Renal cortical epithelial cell (primary cell): Measurements from ENCODE around the gene FAM167B. TPM values are rescaled to one million over a fixed set of nuclear protein-coding genes. Genes with fewer than 3 reads are reported as not detected.

ENCODE experiments used
- total RNA-seq: library from RNA; depleted of rRNA; stranded (reverse); fragments of >200 nt; gene quantifications from 2 replicates; pipeline ENCODE4 v1.2.3, GENCODE V29; 2014

The FAM167B gene
- total RNA-seq, 1 donor from 2014 or later, result 0.20 TPM

Other genes starting within 250 kb of the FAM167B start
- 49.0 and 118 TPM in 2 replicates for gene KHDRBS1, start 233.4 kb upstream of the FAM167B start, total RNA-seq
- 3.1 and 4.7 TPM in 2 replicates for gene TMEM39B, start 174.3 kb upstream of the FAM167B start, total RNA-seq
- 43.1 and 67.9 TPM in 2 replicates for gene KPNA6, start 139.2 kb upstream of the FAM167B start, total RNA-seq
- 75.7 and 91.6 TPM in 2 replicates for gene TXLNA, start 67.5 kb upstream of the FAM167B start, total RNA-seq
- 6.9 and 12.7 TPM in 2 replicates for gene CCDC28B, start 46.6 kb upstream of the FAM167B start, total RNA-seq
- gene IQCC, start 41.6 kb upstream of the FAM167B start, total RNA-seq, result 0.87 and 2.1 TPM in 2 replicates
- not detected in 2 replicates for gene DCDC2B, start 38.1 kb upstream of the FAM167B start, total RNA-seq
- gene TMEM234, start 24.9 kb upstream of the FAM167B start, total RNA-seq, result 9.4 and 19.8 TPM in 2 replicates
- 283 and 504 TPM in 2 replicates for gene EIF3I, start 24.8 kb upstream of the FAM167B start, total RNA-seq
- 0.10 and 0.69 TPM in 2 replicates for gene LCK, start 4.0 kb downstream of the FAM167B start, total RNA-seq
- 113 and 117 TPM in 2 replicates for gene HDAC1, start 44.9 kb downstream of the FAM167B start, total RNA-seq
- gene MARCKSL1, start 89.0 kb downstream of the FAM167B start, total RNA-seq, result 32.8 and 70.9 TPM in 2 replicates
- gene FAM229A, start 115.3 kb downstream of the FAM167B start, total RNA-seq, result 1.5 and 1.9 TPM in 2 replicates
- gene TSSK3, start 115.3 kb downstream of the FAM167B start, total RNA-seq, result 0.20 TPM in 1 of 2 replicates, not detected in the other
- gene BSDC1, start 147.2 kb downstream of the FAM167B start, total RNA-seq, result 85.1 and 90.1 TPM in 2 replicates
- gene ZBTB8B, start 217.8 kb downstream of the FAM167B start, total RNA-seq, result under 0.01 TPM in 1 of 2 replicates, not detected in the other